Right cardiac atrium (tissue), 5 donors: ENCODE data around the gene NUTM2F. TPM values are rescaled to one million over a fixed set of nuclear protein-coding genes. Genes with fewer than 3 reads are reported as not detected.
A peak's percentile ranks its signal among the peaks of the same experiment; 100 is the strongest.
"Not testable (repeated sequence)": the region's sequence is repeated elsewhere in the genome, so short reads cannot be mapped to it uniquely, and the experiment has no call there.

Experiments
- ATAC-seq, 2 donors: fragments of 200-7000 bp; cut with Tn5 transposase; one replicate each; pipeline versions ENCODE4 v1.8.0 to v1.9.1; 2020; ENCODE audit warnings: moderate library complexity in 2 of 2, mild to moderate bottlenecking in 1 of 2
- DNase-seq, 3 donors: peaks; one replicate each; pipeline ENCODE4 v3.0.0-alpha.2; 2020
- H3K27ac ChIP-seq: one replicate; pipeline ENCODE4 v1.5.1; 2013; ENCODE audit warnings: mild to moderate bottlenecking, low read length, control low read depth, moderate library complexity
- H3K27me3 ChIP-seq: one replicate; pipeline ENCODE4 v1.6.1; 2013; ENCODE audit not compliant: control insufficient read depth, insufficient read depth
- H3K4me1 ChIP-seq: one replicate; pipeline ENCODE4 v1.6.1; 2013; ENCODE audit warnings: low read length; ENCODE audit not compliant: control insufficient read depth, insufficient read depth
- H3K4me3 ChIP-seq: one replicate; pipeline ENCODE4 v1.5.1; 2013; ENCODE audit warnings: low read length, control low read depth
- H3K9me3 ChIP-seq: one replicate; pipeline ENCODE4 v1.6.1; 2013; ENCODE audit warnings: low read length; ENCODE audit not compliant: control insufficient read depth
- WGBS: extraction: QIAGEN DNeasy Blood & Tissue Kit; methylation state at CpG from one replicate; pipeline ENCODE4 v1.1.7; 2013; 5-methylcytosine and 5-hydroxymethylcytosine counted together
- intact Hi-C, 4 donors: fragments of 100-400 bp; cut with DNase I; formaldehyde crosslinking; loops; one replicate each; pipeline versions ENCODE4 v1.11.0 to v1.14.0; 2022 to 2023
- long read RNA-seq, 4 donors: library from polyadenylated mRNA; unstranded; transcript quantifications; one replicate each; pipeline ENCODE4 v2.0.0, GENCODE V29; 2020 to 2021
- polyA plus RNA-seq: library from polyadenylated mRNA; stranded (reverse); fragments of 200-250 nt; gene quantifications from one replicate; pipeline ENCODE4 v1.2.3, GENCODE V29; 2013
- total RNA-seq, 4 donors: library from RNA; stranded (reverse); fragmentation: NEBNext Ultra II Directional; extraction: Animal tissue kit (Norgen Biotek cat#: 25700); gene quantifications; one replicate each; pipeline ENCODE4 v1.2.1, GENCODE V29; 2021
- donor health status: healthy with polysubstance abuse.
- donor health status: DM: no; HTN: yes; CAD: no.
- donor health status: DM: no; HTN: no; CAD: no.
- donor health status: DM: no; HTN: yes; CAD: no; lungs with severe emphysema.
- donor health status: DM: yes; HTN: yes; CAD: no.

NUTM2F gene
- total RNA-seq (not detected), polyA plus RNA-seq (not detected)
- long read RNA-seq, donor 1: 0 reads
- long read RNA-seq, donor 2: 0 reads
- long read RNA-seq, donor 3, partial matches to known transcripts: 0 of 2 reads
- long read RNA-seq, donor 3, other reads (novel, unspliced or antisense): 2 of 2 reads
- long read RNA-seq, donor 4: 0 reads

GRCh38 chr9:94328544-94328943, at the start of gene NUTM2F:
NUTM2F (minus strand) TSS chr9:94328644; CDS start chr9:94328623, 21 bp downstream.
- 82% methylated on average over 2 of the region's 5 CpGs for WGBS
- H3K27ac ChIP-seq, ATAC-seq, H3K4me1 ChIP-seq, H3K27me3 ChIP-seq, H3K4me3 ChIP-seq, intact Hi-C loops, H3K9me3 ChIP-seq, DNase-seq: not testable (repeated sequence)

- DNase-seq, H3K9me3 ChIP-seq, H3K4me1 ChIP-seq, intact Hi-C loops, H3K27me3 ChIP-seq, H3K27ac ChIP-seq: not testable (repeated sequence)
- WGBS: 0% methylated on average over 16 of the region's 19 CpGs
- H3K4me3 ChIP-seq: peak overlapping the region; percentile 63
- peak; percentile 63 to 75 for ATAC-seq
These were observed 46.8 kb upstream of the NUTM2F start for GRCh38 chr9:94375197-94375596.

GRCh38 chr9:94374176-94375056, 46.0 kb upstream of the NUTM2F start:
- ATAC-seq: peak; percentile 100
- H3K4me1 ChIP-seq, H3K9me3 ChIP-seq, H3K27me3 ChIP-seq, intact Hi-C loops: not testable (repeated sequence)
- peak overlapping the region; percentile 36 for H3K27ac ChIP-seq
- WGBS: under 1% methylated on average over 104 of the region's 106 CpGs
- H3K4me3 ChIP-seq: peak overlapping the region; percentile 63
- DNase-seq: peak; percentile 92 to 97 (median 96)

- Histone ChIP-seq H3K4me3 (peak overlapping the region; percentile 63), H3K27ac (peak overlapping the region; percentile 36)
- H3K4me1 ChIP-seq, H3K27me3 ChIP-seq, H3K9me3 ChIP-seq, intact Hi-C loops, ATAC-seq: not testable (repeated sequence)
- 47% methylated on average over 6 of the region's 11 CpGs for WGBS
- peak in 1 of 3 donors; percentile 50 for DNase-seq
These were observed 45.3 kb upstream of the NUTM2F start for GRCh38 chr9:94373779-94374175.

GRCh38 chr9:94370266-94370665, 41.8 kb upstream of the NUTM2F start:
- 87% methylated on average over 3 of the region's 3 CpGs for WGBS
- intact Hi-C loops: not testable (repeated sequence)

GRCh38 chr9:94364093-94364614, 35.7 kb upstream of the NUTM2F start:
- H3K4me3 ChIP-seq, H3K27me3 ChIP-seq, DNase-seq, H3K4me1 ChIP-seq, H3K27ac ChIP-seq, intact Hi-C loops, ATAC-seq, H3K9me3 ChIP-seq: not testable (repeated sequence)
- 78% methylated on average over 2 of the region's 2 CpGs for WGBS

More at GRCh38 chr9:94370266-94370665, 41.8 kb upstream of the NUTM2F start:
- not testable (repeated sequence) for H3K4me1 ChIP-seq, DNase-seq, H3K4me3 ChIP-seq, H3K27ac ChIP-seq, ATAC-seq, H3K9me3 ChIP-seq, H3K27me3 ChIP-seq

GRCh38 chr9:94357158-94357557, 28.7 kb upstream of the NUTM2F start:
- ATAC-seq, H3K9me3 ChIP-seq, H3K4me1 ChIP-seq, H3K4me3 ChIP-seq, intact Hi-C loops, H3K27me3 ChIP-seq, DNase-seq, H3K27ac ChIP-seq: not testable (repeated sequence)
- no CpG with 5 or more reads among the region's 1 CpG for WGBS

GRCh38 chr9:94351901-94352723, 23.7 kb upstream of the NUTM2F start:
- 100% methylated on average over 1 of the region's 4 CpGs for WGBS
- H3K4me3 ChIP-seq, ATAC-seq, intact Hi-C loops, H3K27ac ChIP-seq, H3K27me3 ChIP-seq, H3K9me3 ChIP-seq, DNase-seq, H3K4me1 ChIP-seq: not testable (repeated sequence)

- H3K27ac ChIP-seq, ATAC-seq, H3K27me3 ChIP-seq, H3K4me3 ChIP-seq, H3K4me1 ChIP-seq, DNase-seq, intact Hi-C loops, H3K9me3 ChIP-seq: not testable (repeated sequence)
- no CpG with 5 or more reads among the region's 3 CpGs for WGBS
These were observed 20.3 kb upstream of the NUTM2F start for GRCh38 chr9:94348754-94349153.

GRCh38 chr9:94347451-94347850, 19.0 kb upstream of the NUTM2F start:
- ATAC-seq, H3K4me1 ChIP-seq, H3K9me3 ChIP-seq, H3K27me3 ChIP-seq, H3K4me3 ChIP-seq, intact Hi-C loops, DNase-seq, H3K27ac ChIP-seq: not testable (repeated sequence)
- WGBS: 94% methylated on average over 16 of the region's 16 CpGs
